Panc1 (cell line): ENCODE data around the gene MAGEB4. TPM values are rescaled to one million over a fixed set of nuclear protein-coding genes. Genes with fewer than 3 reads are reported as not detected.

ENCODE experiments used
- ATAC-seq: fragments of 200-7000 bp; cut with Tn5 transposase; 2 replicates; pipeline ENCODE4 v1.9.1; 2020; ENCODE audit warnings: mild to moderate bottlenecking, moderate library complexity
- BruUV-seq: library from RNA; stranded (reverse); fragments of 400-500 nt; replicated peaks from 2 replicates; lab custom pipeline; 2021; lab: Mats Ljungman, UMichigan
- CTCF ChIA-PET: fragments of 300-600 bp; sonication (Branson Sonifier 250); formaldehyde crosslinking; loops from one replicate; lab custom pipeline; 2022; ENCODE audit warnings: antibody characterized with exemption; lab: Charles Lee
- POLR2A ChIA-PET: fragments of 300-600 bp; sonication (Branson Sonifier 250); formaldehyde crosslinking; loops from one replicate; lab custom pipeline; 2022; ENCODE audit warnings: antibody characterized with exemption; lab: Charles Lee
- DNase-seq: peaks from one replicate; pipeline ENCODE4 v3.0.0-alpha.2; 2010; ENCODE audit warnings: low read depth, low spot score
- H3K27ac ChIP-seq: 2 replicates; pipeline ENCODE4 v1.5.1; 2011; ENCODE audit warnings: mild to moderate bottlenecking, low read length, inconsistent platforms
- H3K27me3 ChIP-seq: fragments of 200-500 bp; sonication (Bioruptor generic); 2 replicates; pipeline ENCODE4 v1.6.0; 2014; ENCODE audit warnings: low read length, inconsistent platforms; ENCODE audit not compliant: control insufficient read depth, insufficient read depth
- H3K36me3 ChIP-seq: fragments of 200-500 bp; sonication (Bioruptor generic); 2 replicates; pipeline ENCODE4 v1.5.1; 2014; ENCODE audit warnings: inconsistent platforms, mild to moderate bottlenecking, low read length, moderate library complexity; ENCODE audit not compliant: control insufficient read depth, insufficient read depth
- H3K4me1 ChIP-seq: 2 replicates; pipeline ENCODE4 v1.5.1; 2011; ENCODE audit warnings: inconsistent platforms, mild to moderate bottlenecking, low read length, moderate library complexity; ENCODE audit not compliant: control insufficient read depth, insufficient read depth
- H3K4me3 ChIP-seq, 2 experiments: 2 replicates each; pipeline ENCODE4 v1.5.1; 2011 to 2012; ENCODE audit warnings: low read depth in 2 of 2, low read length in 2 of 2, mild to moderate bottlenecking in 2 of 2, inconsistent platforms in 1 of 2, moderate library complexity in 1 of 2
- H3K9me3 ChIP-seq: fragments of 200-500 bp; sonication (Bioruptor generic); 2 replicates; pipeline ENCODE4 v1.5.1; 2014; ENCODE audit warnings: low read depth, mild to moderate bottlenecking, inconsistent platforms, low read length, moderate library complexity; ENCODE audit not compliant: control insufficient read depth, insufficient read depth
- POLR2AphosphoS5 ChIP-seq: IDR thresholded peaks from 2 replicates; pipeline ENCODE4 v1.6.1; 2012; ENCODE audit warnings: mild to moderate bottlenecking, low read depth, low read length, moderate library complexity
- REST ChIP-seq, 2 experiments: IDR thresholded peaks; 2 replicates each; pipeline ENCODE4 v1.6.1; 2011 to 2012; ENCODE audit warnings: low read depth in 2 of 2, control low read depth in 1 of 2, low read length in 1 of 2, mild to moderate bottlenecking in 1 of 2, moderate library complexity in 1 of 2; ENCODE audit not compliant: insufficient read depth in 1 of 2
- SIN3A ChIP-seq: IDR thresholded peaks from 2 replicates; pipeline ENCODE4 v1.6.1; 2012; ENCODE audit warnings: low read depth, mild to moderate bottlenecking, low read length, moderate library complexity, borderline replicate concordance; ENCODE audit not compliant: insufficient read depth
- TCF7L2 ChIP-seq: IDR thresholded peaks from 2 replicates; pipeline ENCODE4 v1.6.1; 2011; ENCODE audit warnings: mild to moderate bottlenecking, low read depth, low read length, inconsistent platforms
- in situ Hi-C: cut with HindIII; loops from 2 replicates; pipeline ENCODE4 v1.10.0; 2016; ENCODE audit warnings: low sequenced_read_pairs, low pct_unique_long_range_greater_than_20kb
- intact Hi-C: fragments of 100-400 bp; cut with micrococcal nuclease; formaldehyde crosslinking; loops from one replicate; pipeline ENCODE4 v1.10.0; 2022; ENCODE audit not compliant: unreplicated experiment
- total RNA-seq: library from RNA; stranded (reverse); gene quantifications from one replicate; pipeline ENCODE4 v1.2.1, GENCODE V29; 2021; ENCODE audit not compliant: unreplicated experiment
- TF ChIP-seq, protein P1 (sequence below): fragments of 450-650 bp; IDR thresholded peaks from 2 replicates; pipeline ENCODE4 v1.5.1; 2017; ENCODE audit warnings: mild to moderate bottlenecking

MAGEB4 gene
- total RNA-seq, 1 experiment from 2014 or later, result not detected

DNA sequence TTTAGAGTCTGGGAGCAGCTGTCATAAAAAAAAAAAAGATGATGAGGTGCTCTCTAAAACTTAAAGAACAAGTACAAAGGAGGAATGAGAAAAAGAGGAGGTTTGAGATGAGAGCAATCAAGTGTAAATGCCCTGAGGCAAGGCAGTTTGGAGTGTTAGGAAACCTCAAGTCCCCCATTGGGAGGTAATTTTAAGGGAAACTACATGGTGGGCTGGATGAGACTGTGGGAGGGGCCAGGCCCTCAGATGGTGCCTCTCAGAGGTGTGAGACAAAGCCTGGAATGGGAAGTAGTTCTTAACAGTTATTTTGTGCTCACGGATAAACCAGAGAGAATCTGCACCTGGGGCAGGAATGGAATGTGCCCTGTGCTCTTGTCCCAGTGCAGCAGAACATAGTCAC, 13.3 kb upstream of the MAGEB4 start:
- no peak overlapping the region for H3K4me3 ChIP-seq
- no peaks in the 10 kb centered on the region for H3K27me3 ChIP-seq
- no peak for TF ChIP-seq TCF7L2
- TF ChIP-seq, protein P1, sequence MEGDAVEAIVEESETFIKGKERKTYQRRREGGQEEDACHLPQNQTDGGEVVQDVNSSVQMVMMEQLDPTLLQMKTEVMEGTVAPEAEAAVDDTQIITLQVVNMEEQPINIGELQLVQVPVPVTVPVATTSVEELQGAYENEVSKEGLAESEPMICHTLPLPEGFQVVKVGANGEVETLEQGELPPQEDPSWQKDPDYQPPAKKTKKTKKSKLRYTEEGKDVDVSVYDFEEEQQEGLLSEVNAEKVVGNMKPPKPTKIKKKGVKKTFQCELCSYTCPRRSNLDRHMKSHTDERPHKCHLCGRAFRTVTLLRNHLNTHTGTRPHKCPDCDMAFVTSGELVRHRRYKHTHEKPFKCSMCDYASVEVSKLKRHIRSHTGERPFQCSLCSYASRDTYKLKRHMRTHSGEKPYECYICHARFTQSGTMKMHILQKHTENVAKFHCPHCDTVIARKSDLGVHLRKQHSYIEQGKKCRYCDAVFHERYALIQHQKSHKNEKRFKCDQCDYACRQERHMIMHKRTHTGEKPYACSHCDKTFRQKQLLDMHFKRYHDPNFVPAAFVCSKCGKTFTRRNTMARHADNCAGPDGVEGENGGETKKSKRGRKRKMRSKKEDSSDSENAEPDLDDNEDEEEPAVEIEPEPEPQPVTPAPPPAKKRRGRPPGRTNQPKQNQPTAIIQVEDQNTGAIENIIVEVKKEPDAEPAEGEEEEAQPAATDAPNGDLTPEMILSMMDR, result no peak
- no peak for TF ChIP-seq SIN3A
- no peak for TF ChIP-seq REST (IDR thresholded peaks at IDR 0.05; ENCODE audit: insufficient read depth in 1 of 2, low read depth in 2 of 2, low read length in 1 of 2)
- no peak for TF ChIP-seq POLR2AphosphoS5
- BruUV-seq, result no TSS peak
- H3K9me3 ChIP-seq, result no peaks in the 10 kb centered on the region
- ChIA-PET POLR2A (no interaction called here), CTCF (no interaction called here)
- H3K27ac ChIP-seq, result no peak overlapping the region
- in situ Hi-C loops, result no loop called here
- intact Hi-C loops, result no loop called here
- no peaks in the 10 kb centered on the region for H3K4me1 ChIP-seq
- DNase-seq, result no peak
- H3K36me3 ChIP-seq, result no peaks in the 10 kb centered on the region
- no peak for ATAC-seq

DNA sequence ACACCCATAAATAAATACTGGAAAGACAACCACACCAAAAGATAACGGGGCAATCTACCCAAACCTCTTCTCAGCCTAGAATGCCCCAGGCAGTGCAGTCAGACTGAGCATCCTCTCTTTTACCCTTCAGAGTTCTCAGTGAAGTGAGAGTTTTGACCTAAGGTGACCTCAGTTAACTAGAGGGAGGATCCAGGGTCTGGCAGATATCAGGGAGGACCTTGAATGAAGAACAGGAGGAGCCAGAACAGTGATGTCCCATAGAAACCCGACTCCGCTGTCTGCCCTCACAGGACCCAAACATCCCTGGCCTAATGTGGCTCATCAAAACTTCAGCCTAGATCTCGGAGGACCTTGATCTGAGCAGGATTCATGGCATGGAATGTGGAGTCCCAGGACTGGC, 11.4 kb upstream of the MAGEB4 start, which contains the start of gene MAGEB3:
Gene MAGEB3, plus strand, starts transcription at position 263 of the 400 bp plus-strand sequence. CDS start 5,268 bp downstream, outside the sequence.
- Histone ChIP-seq H3K9me3 (no peaks in the 10 kb centered on the region), H3K27ac (no peak within 1 kb of the TSS), H3K27me3 (no peaks in the 10 kb centered on the region), H3K4me3 (no peak within 1 kb of the TSS), H3K4me1 (no peaks in the 10 kb centered on the region), H3K36me3 (no peaks in the 10 kb centered on the region)
- TF ChIP-seq, protein P1, result no peak
- TF ChIP-seq SIN3A (no peak), REST (IDR thresholded peaks at IDR 0.05; ENCODE audit: insufficient read depth in 1 of 2, low read depth in 2 of 2, low read length in 1 of 2) (no peak), TCF7L2 (no peak), POLR2AphosphoS5 (no peak)
- no peak for DNase-seq
- ATAC-seq, result no peak
- ChIA-PET POLR2A (no interaction called here), CTCF (no interaction called here)
- no TSS peak for BruUV-seq
- intact Hi-C loops, result no loop called here
- in situ Hi-C loops, result no loop called here
